GM12873 (cell line): Measurements from ENCODE around the gene ADAMTS2.

Experiments used
- CTCF ChIP-seq: IDR thresholded peaks from 2 replicates; pipeline ENCODE4 v1.5.1; 2012; ENCODE audit warnings: low read depth, mild to moderate bottlenecking, moderate library complexity, low read length, control low read depth; ENCODE audit not compliant: insufficient read depth; ENCODE audit errors: missing control alignments

The ADAMTS2 gene

DNA sequence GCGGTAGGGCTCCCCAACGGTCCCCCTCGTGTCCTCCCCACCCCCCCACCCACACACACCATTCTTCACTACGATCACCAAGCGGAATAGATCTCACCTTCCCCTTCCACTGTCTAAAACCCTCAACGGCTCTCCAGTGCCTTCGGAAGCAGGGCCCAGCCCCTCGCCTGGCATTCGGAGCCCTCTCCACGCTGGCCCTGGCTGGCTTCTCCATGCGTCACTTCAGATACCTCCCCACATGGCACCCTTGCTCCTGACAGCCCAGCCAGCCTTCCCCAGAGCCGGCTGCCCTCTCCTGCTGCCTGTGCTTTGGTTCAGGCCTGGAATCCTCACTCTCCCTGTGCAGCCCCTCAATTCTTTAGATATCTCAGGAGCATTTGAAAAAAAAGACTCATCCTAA is 158.5 kb downstream of the ADAMTS2 start:
- TF ChIP-seq CTCF: no peak

- TF ChIP-seq CTCF: no peak
Measured at GRCh38 chr5:179185941-179186411, 159.3 kb downstream of the ADAMTS2 start.

GRCh38 chr5:179185256-179185940 is 159.9 kb downstream of the ADAMTS2 start:
- no peak for TF ChIP-seq CTCF

DNA sequence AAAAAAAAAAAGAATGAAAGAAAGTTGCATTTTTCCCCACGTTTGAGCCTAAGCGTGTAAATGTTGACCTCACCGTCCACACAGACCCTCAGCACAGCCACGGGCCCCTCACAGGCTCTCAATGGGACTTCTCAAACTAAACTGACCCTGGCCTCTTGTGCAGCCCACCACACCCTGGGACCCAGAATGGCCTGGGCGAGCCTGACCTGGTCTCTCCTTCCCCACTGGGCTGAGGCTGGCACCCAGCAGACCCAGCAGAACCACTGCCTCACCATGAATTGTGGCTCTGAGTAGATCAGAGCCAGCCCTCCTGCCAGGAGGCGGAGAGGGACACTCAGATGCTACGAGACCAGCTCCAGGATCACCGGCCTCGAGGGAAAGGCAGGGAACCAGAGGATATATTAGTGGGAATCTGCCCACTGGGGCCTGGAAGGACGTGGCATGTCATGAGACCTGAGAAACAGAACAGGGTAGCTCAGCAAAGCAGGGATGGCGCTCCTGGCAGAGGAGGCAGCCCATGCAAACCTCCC is 160.7 kb downstream of the ADAMTS2 start:
- TF ChIP-seq CTCF: no peak

DNA sequence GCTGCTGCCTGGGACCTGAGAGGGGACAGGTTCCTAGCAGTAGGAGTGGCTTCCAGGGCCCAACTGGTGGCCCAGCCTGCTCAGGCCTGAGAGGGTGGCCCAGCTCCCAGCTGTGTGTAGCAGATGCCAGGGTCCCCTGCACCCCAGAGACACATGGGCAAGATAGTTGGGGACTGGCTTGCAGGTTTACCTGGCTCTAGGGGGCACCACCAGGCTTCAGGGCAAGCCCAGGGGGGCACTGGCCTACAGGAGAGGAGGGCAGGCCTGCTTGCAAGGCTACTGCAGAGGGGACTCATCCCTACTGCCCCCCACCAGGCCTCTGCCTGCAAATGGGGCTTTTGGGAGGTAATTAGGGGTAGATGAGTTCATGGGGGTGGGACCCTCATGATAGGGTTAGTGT is 161.8 kb downstream of the ADAMTS2 start:
- TF ChIP-seq CTCF: no peak

DNA sequence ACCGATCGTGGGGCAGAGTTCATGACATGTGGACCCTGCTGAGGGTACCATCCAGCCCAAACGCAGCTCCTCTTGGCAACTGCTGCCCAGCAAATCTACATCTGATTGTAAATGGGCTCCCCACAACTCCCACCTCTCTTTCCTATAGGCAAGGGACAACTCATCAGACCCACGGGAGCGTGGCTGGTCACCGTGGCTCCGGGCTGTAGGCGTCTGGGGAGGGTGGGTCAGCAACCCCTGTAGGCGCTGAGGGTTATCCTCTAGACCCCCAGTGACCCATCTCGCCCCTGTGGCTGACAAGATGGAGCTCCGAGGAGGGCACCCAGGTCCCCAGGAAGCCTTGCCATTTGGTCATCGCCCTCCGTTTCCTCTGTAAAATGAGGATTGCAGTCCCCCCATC is 162.7 kb downstream of the ADAMTS2 start:
- no peak for TF ChIP-seq CTCF

DNA sequence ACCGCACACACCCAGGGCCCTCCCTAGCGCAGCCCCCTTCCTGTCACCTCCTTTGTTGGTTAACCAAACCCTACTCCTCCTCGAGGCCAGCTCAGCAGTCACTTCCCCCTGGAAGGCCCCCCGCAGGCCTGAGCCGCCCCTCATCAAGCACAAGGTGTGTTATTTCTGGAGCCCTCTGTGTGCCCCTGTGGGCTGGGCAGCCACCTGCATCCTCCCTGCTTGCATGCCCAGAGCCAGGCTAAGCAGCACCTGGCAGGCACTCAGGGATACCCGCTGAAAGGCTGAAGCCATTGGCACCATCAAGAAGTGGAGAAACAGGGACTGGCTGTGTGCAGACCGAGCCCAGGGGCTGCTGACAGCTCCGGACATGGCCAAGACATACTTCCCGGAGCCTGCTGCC is 163.3 kb downstream of the ADAMTS2 start:
- no peak for TF ChIP-seq CTCF
